Stimulated activated CD4-positive, alpha-beta T cell treated with anti-CD3 and anti-CD28 coated beads, Interleukin-1b, Interleukin-23, amount 100 ng/mL, for 1 hour (primary cell): ENCODE data around the gene RANGAP1.

Experiments used
- DNase-seq, 2 donors: peaks; one replicate each; pipeline ENCODE4 v3.0.0-alpha.2; 2020; ENCODE audit warnings: low read depth in 2 of 2

Gene RANGAP1

GRCh38 chr22:41257696-41258095, 28.3 kb downstream of the RANGAP1 start:
- DNase-seq: no peak

- DNase-seq: no peak
Measured at GRCh38 chr22:41256254-41257253, 29.4 kb downstream of the RANGAP1 start.

- no peak for DNase-seq
Measured at GRCh38 chr22:41254230-41254629, 31.8 kb downstream of the RANGAP1 start.

GRCh38 chr22:41252365-41252764, 33.6 kb downstream of the RANGAP1 start:
- no peak for DNase-seq

- DNase-seq: no peak
Measured at GRCh38 chr22:41250127-41250526, 35.9 kb downstream of the RANGAP1 start.

- DNase-seq: no peak
Measured at GRCh38 chr22:41249442-41249841, 36.5 kb downstream of the RANGAP1 start.

GRCh38 chr22:41248758-41249157, 37.2 kb downstream of the RANGAP1 start:
- DNase-seq: no peak

- no peak for DNase-seq
Measured at GRCh38 chr22:41248314-41248713, 37.7 kb downstream of the RANGAP1 start.

- no peak for DNase-seq
Measured at GRCh38 chr22:41247703-41248102, 38.3 kb downstream of the RANGAP1 start.

- no peak for DNase-seq
Measured at GRCh38 chr22:41245917-41246499, 40.0 kb downstream of the RANGAP1 start.

GRCh38 chr22:41243361-41243760, 42.6 kb downstream of the RANGAP1 start:
- no peak for DNase-seq

- DNase-seq: no peak
Measured at GRCh38 chr22:41242396-41243117, 43.4 kb downstream of the RANGAP1 start.

GRCh38 chr22:41241133-41241676, 44.8 kb downstream of the RANGAP1 start:
- DNase-seq: no peak

GRCh38 chr22:41240377-41241132, 45.4 kb downstream of the RANGAP1 start, which contains the start of gene CHADL:
Gene CHADL, minus strand, starts transcription at chr22:41240931. Its CDS starts 50 bp downstream, at chr22:41240881.
- no peak for DNase-seq

- no peak for DNase-seq
Measured at GRCh38 chr22:41239443-41240128, 46.4 kb downstream of the RANGAP1 start.

GRCh38 chr22:41238570-41239442, 47.2 kb downstream of the RANGAP1 start:
- no peak for DNase-seq

GRCh38 chr22:41237707-41238569, 48.0 kb downstream of the RANGAP1 start:
- DNase-seq: peak; percentile 49 to 58

GRCh38 chr22:41237036-41237706, 48.8 kb downstream of the RANGAP1 start:
- no peak for DNase-seq
